ENCODE results near the gene RNF166. TPM values are rescaled to one million over a fixed set of nuclear protein-coding genes. Genes with fewer than 3 reads are reported as not detected.

The RNF166 gene
- total RNA-seq, 1 experiment from 2014 or later: 19.8 TPM

- in situ Hi-C loops (cut with HindIII; ENCODE audit: low pct_unique_long_range_greater_than_20kb, low sequenced_read_pairs) (no loop called here), intact Hi-C loops (cut with micrococcal nuclease; ENCODE audit: unreplicated experiment) (no loop called here)
- no peaks in the 10 kb centered on the region; the same call in 1 of the 2 replicates for H3K36me3 ChIP-seq (ENCODE audit: control insufficient read depth, insufficient read depth, low read length)
- H3K4me1 ChIP-seq (ENCODE audit: control insufficient read depth, insufficient read depth, low read length): no peaks in the 10 kb centered on the region; the same call in 1 of the 2 replicates
- H3K27ac ChIP-seq (ENCODE audit: low read length): no peak overlapping the region
- H3K27me3 ChIP-seq (ENCODE audit: control insufficient read depth, insufficient read depth, low read length): no peaks in the 10 kb centered on the region
- TF ChIP-seq REST (IDR thresholded peaks at IDR 0.05; ENCODE audit: insufficient read depth in 1 of 2, low read depth in 2 of 2, low read length in 1 of 2) (no peak), CTCF (IDR thresholded peaks at IDR 0.05) (no peak), SIN3A (IDR thresholded peaks at IDR 0.05; ENCODE audit: borderline replicate concordance, insufficient read depth, low read depth, low read length) (no peak), POLR2AphosphoS5 (IDR thresholded peaks at IDR 0.05; ENCODE audit: low read depth, low read length) (no peak), TCF7L2 (IDR thresholded peaks at IDR 0.05; ENCODE audit: low read depth, low read length) (no peak)
- ChIA-PET POLR2A (no interaction called here), CTCF (no interaction called here)
- DNase-seq (ENCODE audit: low read depth, low spot score) (no peak), ATAC-seq (no peak)
- no TSS peak for BruUV-seq (replicated peaks)
- no peaks in the 10 kb centered on the region for H3K9me3 ChIP-seq (ENCODE audit: control insufficient read depth, insufficient read depth, low read depth, low read length)
- H3K4me3 ChIP-seq (ENCODE audit: low read depth in 2 of 2, low read length in 2 of 2): no peak overlapping the region
These were observed 35.2 kb upstream of the RNF166 start for GRCh38 chr16:88741368-88741767.

DNA sequence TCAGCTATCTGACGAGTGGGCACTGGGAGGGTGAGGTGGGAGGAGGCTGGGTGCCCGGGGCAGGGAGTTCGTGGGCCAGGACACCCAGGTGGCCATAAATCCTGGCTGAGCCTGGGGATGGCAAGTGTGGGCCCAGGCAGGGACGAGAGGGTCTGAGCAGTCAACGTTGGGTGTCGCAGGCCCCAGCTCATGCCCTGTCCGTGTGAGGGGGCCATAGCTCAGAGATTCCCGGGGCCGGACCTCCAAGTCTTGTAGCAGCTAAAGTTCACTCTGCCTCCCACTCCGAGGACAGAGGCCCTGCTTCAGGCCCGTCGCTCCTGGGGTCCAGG lies 34.5 kb upstream of the RNF166 start:
- DNase-seq (ENCODE audit: low read depth, low spot score): no peak
- ChIA-PET POLR2A (interaction anchor here (0.6 kb wide), 2 partner anchors 9 to 47 kb away, joined by 3 read pairs; no protein-coding TSS in a partner anchor), CTCF (no interaction called here)
- in situ Hi-C loops (cut with HindIII; ENCODE audit: low pct_unique_long_range_greater_than_20kb, low sequenced_read_pairs) (no loop called here), intact Hi-C loops (cut with micrococcal nuclease; ENCODE audit: unreplicated experiment) (no loop called here)
- no peak for ATAC-seq
- TF ChIP-seq REST (IDR thresholded peaks at IDR 0.05; ENCODE audit: insufficient read depth in 1 of 2, low read depth in 2 of 2, low read length in 1 of 2) (no peak), TCF7L2 (IDR thresholded peaks at IDR 0.05; ENCODE audit: low read depth, low read length) (no peak), CTCF (IDR thresholded peaks at IDR 0.05) (no peak), SIN3A (IDR thresholded peaks at IDR 0.05; ENCODE audit: borderline replicate concordance, insufficient read depth, low read depth, low read length) (no peak), POLR2AphosphoS5 (IDR thresholded peaks at IDR 0.05; ENCODE audit: low read depth, low read length) (no peak)
- no peaks in the 10 kb centered on the region for H3K27me3 ChIP-seq (ENCODE audit: control insufficient read depth, insufficient read depth, low read length)
- no peaks in the 10 kb centered on the region; the same call in 1 of the 2 replicates for H3K36me3 ChIP-seq (ENCODE audit: control insufficient read depth, insufficient read depth, low read length)
- no peak overlapping the region for H3K27ac ChIP-seq (ENCODE audit: low read length)
- no peaks in the 10 kb centered on the region for H3K9me3 ChIP-seq (ENCODE audit: control insufficient read depth, insufficient read depth, low read depth, low read length)
- no TSS peak for BruUV-seq (replicated peaks)
- H3K4me1 ChIP-seq (ENCODE audit: control insufficient read depth, insufficient read depth, low read length): no peaks in the 10 kb centered on the region; the same call in 1 of the 2 replicates
- H3K4me3 ChIP-seq (ENCODE audit: low read depth in 2 of 2, low read length in 2 of 2): no peak overlapping the region
